Measurements from ENCODE around the gene RBM26. TPM values are rescaled to one million over a fixed set of nuclear protein-coding genes. Genes with fewer than 3 reads are reported as not detected.

Gene RBM26
- total RNA-seq, 4 donors from 2014 or later = 23.4 to 78.5 (median 34.2) TPM

DNA sequence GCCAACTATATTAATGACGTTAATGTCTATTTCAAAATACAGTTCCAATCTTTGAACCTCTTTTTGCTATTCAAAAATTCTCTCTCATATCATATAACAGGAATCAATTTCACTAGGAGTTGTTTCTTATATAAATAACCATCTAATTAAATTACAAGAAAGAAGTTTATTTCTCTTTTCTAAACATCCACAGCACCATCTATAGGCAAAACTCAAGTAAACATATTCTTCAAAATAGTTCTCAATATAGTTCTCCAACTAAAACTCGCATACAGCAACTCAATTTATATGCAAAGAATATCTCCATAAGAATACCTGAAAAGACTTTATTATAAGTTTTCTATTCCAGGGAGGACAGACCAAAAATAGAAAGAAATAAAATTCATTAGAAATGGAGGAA, 65.6 kb downstream of the RBM26 start:
- no peaks in the 10 kb centered on the region for H3K4me1 ChIP-seq
- H3K9me3 ChIP-seq = no peaks in the 10 kb centered on the region
- DNase-seq (ENCODE audit: low spot score in 2 of 2) = no peak
- 89% methylated on average over 2 of the region's 2 CpGs for WGBS
- TF ChIP-seq EP300 (IDR thresholded peaks at IDR 0.05) (no peak), POLR2A (IDR thresholded peaks at IDR 0.05) (no peak), POLR2AphosphoS5 (IDR thresholded peaks at IDR 0.05) (no peak)
- TF ChIP-seq, protein P1, sequence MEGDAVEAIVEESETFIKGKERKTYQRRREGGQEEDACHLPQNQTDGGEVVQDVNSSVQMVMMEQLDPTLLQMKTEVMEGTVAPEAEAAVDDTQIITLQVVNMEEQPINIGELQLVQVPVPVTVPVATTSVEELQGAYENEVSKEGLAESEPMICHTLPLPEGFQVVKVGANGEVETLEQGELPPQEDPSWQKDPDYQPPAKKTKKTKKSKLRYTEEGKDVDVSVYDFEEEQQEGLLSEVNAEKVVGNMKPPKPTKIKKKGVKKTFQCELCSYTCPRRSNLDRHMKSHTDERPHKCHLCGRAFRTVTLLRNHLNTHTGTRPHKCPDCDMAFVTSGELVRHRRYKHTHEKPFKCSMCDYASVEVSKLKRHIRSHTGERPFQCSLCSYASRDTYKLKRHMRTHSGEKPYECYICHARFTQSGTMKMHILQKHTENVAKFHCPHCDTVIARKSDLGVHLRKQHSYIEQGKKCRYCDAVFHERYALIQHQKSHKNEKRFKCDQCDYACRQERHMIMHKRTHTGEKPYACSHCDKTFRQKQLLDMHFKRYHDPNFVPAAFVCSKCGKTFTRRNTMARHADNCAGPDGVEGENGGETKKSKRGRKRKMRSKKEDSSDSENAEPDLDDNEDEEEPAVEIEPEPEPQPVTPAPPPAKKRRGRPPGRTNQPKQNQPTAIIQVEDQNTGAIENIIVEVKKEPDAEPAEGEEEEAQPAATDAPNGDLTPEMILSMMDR (IDR thresholded peaks at IDR 0.05) = no peak
- H3K4me3 ChIP-seq = no peak overlapping the region
- H3K36me3 ChIP-seq = peaks cover 90% of the 10 kb centered on the region
- H3K27ac ChIP-seq = no peak overlapping the region
- no peaks in the 10 kb centered on the region for H3K27me3 ChIP-seq

DNA sequence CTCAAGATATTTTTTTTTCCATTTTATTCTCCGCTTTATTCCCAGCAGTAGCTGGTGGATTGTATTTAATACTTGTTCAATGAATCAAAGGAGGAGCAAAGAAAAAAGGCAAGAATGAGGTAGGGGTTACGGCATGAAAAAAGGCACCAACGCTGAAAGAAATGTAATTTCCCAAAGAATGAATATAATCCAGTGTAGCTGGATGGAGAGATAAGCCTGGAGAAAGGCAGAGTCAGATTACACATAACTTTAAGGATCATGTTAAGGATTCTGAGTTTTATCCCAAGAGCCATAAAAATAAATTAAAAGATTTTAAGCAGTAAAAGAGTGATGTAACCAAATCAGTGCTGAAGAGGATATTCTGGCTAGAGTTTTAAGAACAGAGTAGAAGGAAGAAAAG, 67.7 kb downstream of the RBM26 start:
- no peak for DNase-seq (ENCODE audit: low spot score in 2 of 2)
- H3K4me1 ChIP-seq = no peaks in the 10 kb centered on the region
- H3K9me3 ChIP-seq = no peaks in the 10 kb centered on the region
- H3K27me3 ChIP-seq = no peaks in the 10 kb centered on the region
- no peak overlapping the region for H3K4me3 ChIP-seq
- TF ChIP-seq EP300 (IDR thresholded peaks at IDR 0.05) = no peak
- TF ChIP-seq POLR2A (IDR thresholded peaks at IDR 0.05) = no peak
- no peak for TF ChIP-seq POLR2AphosphoS5 (IDR thresholded peaks at IDR 0.05)
- TF ChIP-seq, protein P1 (IDR thresholded peaks at IDR 0.05) = no peak
- 90% methylated on average over 3 of the region's 3 CpGs for WGBS
- peaks cover 89% of the 10 kb centered on the region for H3K36me3 ChIP-seq
- no peak overlapping the region for H3K27ac ChIP-seq

DNA sequence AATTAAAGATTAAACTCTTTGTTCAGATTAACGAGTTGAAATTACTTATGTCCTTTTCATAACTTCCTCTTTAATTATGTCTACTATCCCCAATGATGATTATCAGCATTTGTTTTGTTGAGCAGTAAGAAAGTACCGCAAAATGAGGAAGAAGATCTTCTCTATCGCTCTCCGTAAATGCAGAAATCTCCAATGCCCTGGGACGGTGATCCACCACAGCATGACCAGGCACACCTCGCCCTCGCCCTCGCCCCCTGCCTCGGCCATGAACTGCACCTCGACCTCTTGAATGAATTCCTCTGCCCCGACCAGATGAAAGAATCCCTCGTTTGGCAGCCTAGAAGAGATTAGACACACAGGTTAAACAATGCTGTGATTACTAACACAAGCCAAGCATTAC, 69.1 kb downstream of the RBM26 start:
- 87% methylated on average over 12 of the region's 12 CpGs for WGBS
- H3K36me3 ChIP-seq = peaks cover 80% of the 10 kb centered on the region

DNA sequence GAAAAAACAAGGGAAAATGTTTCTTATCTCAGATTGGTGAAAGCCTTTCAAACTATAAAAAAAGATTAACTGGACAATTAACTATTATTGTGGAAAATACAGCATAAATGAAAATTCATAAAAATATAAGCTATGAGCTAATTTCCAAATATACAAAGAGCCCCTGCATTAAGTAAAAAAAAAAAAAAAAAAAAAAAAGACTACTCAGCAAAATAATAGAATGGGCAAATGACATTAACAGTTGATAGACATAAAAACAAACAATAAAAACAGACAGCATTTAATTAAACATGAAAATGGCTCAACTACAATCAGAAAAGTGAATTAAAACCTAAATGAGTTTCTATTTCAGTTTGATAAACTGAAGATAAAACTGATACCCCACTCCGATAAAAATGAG, 77.5 kb downstream of the RBM26 start:
- no peak overlapping the region for H3K4me3 ChIP-seq
- no peaks in the 10 kb centered on the region for H3K27me3 ChIP-seq
- no peaks in the 10 kb centered on the region for H3K4me1 ChIP-seq
- WGBS = 98% methylated on average over 1 of the region's 1 CpG
- peaks cover 56% of the 10 kb centered on the region for H3K36me3 ChIP-seq
- H3K27ac ChIP-seq = no peak overlapping the region
- no peak for TF ChIP-seq POLR2A (IDR thresholded peaks at IDR 0.05)
- no peak for TF ChIP-seq POLR2AphosphoS5 (IDR thresholded peaks at IDR 0.05)
- TF ChIP-seq, protein P1 (IDR thresholded peaks at IDR 0.05) = no peak
- TF ChIP-seq EP300 (IDR thresholded peaks at IDR 0.05) = no peak
- H3K9me3 ChIP-seq = no peaks in the 10 kb centered on the region
- no peak for DNase-seq (ENCODE audit: low spot score in 2 of 2)

More for the DNA sequence above, 69.1 kb downstream of the RBM26 start:
- no peaks in the 10 kb centered on the region for H3K27me3 ChIP-seq
- TF ChIP-seq POLR2A (IDR thresholded peaks at IDR 0.05) (no peak), EP300 (IDR thresholded peaks at IDR 0.05) (no peak), POLR2AphosphoS5 (IDR thresholded peaks at IDR 0.05) (no peak)
- TF ChIP-seq, protein P1 (IDR thresholded peaks at IDR 0.05) = no peak
- DNase-seq (ENCODE audit: low spot score in 2 of 2) = no peak
- no peaks in the 10 kb centered on the region for H3K4me1 ChIP-seq
- H3K4me3 ChIP-seq = no peak overlapping the region
- no peak overlapping the region for H3K27ac ChIP-seq
- H3K9me3 ChIP-seq = no peaks in the 10 kb centered on the region

DNA sequence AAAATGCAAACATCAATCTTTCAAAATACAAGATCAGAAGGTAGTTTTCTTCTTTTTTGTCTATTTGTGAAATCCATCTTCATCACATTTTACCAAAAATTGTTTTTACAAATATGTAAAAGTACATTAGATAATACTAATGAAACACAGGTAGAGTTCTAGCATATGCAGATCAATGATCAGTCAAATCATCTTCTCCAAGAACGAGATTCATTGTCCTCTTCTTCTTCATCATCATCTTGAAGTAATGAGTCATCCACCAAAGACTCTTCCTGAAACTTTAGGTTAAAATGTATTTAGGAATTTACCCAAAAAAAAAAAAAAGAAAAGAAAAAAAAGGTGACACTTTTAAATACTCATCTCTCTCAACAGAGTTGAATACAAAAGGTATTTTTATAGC, 85.6 kb downstream of the RBM26 start:
- whole genome bisulfite sequencing = 90% methylated on average over 1 of the region's 1 CpG
- H3K36me3 ChIP-seq = peaks cover 28% of the 10 kb centered on the region
- no peak for DNase-seq (ENCODE audit: low spot score in 2 of 2)
- no peak overlapping the region for H3K4me3 ChIP-seq
- no peaks in the 10 kb centered on the region for H3K27me3 ChIP-seq
- no peaks in the 10 kb centered on the region for H3K9me3 ChIP-seq
- TF ChIP-seq POLR2AphosphoS5 (IDR thresholded peaks at IDR 0.05) (no peak), EP300 (IDR thresholded peaks at IDR 0.05) (no peak), POLR2A (IDR thresholded peaks at IDR 0.05) (no peak)
- TF ChIP-seq, protein P1 (IDR thresholded peaks at IDR 0.05) = no peak
- no peaks in the 10 kb centered on the region for H3K4me1 ChIP-seq
- H3K27ac ChIP-seq = no peak overlapping the region
